Keratinocyte (primary cell): ENCODE data around the gene APCDD1. TPM values are rescaled to one million over a fixed set of nuclear protein-coding genes. Genes with fewer than 3 reads are reported as not detected.

Experiments
- DNase-seq: peaks from one replicate; pipeline ENCODE4 v3.0.0-alpha.2; 2011; ENCODE audit warnings: low read depth, missing footprints, low spot score
- FAIRE-seq: peaks from 2 replicates; lab custom pipeline; 2011; peaks lifted over from hg19 to GRCh38; lab: Jason Lieb, UNC
- H2AFZ ChIP-seq: 2 replicates; pipeline ENCODE4 v1.6.0; 2012; ENCODE audit warnings: low read length, control low read depth, inconsistent platforms; ENCODE audit not compliant: control insufficient read depth
- H3K27ac ChIP-seq: 2 replicates; pipeline ENCODE4 v1.5.1; 2011; ENCODE audit warnings: low read length; ENCODE audit not compliant: control insufficient read depth, insufficient read depth
- H3K27me3 ChIP-seq: 3 replicates; pipeline ENCODE4 v1.6.0; 2011; ENCODE audit warnings: low read length; ENCODE audit not compliant: control insufficient read depth, insufficient read depth; ENCODE audit errors: extremely low read depth
- H3K36me3 ChIP-seq, 2 experiments: 2 replicates in 1 of 2; 3 replicates in 1 of 2; pipeline ENCODE4 v1.5.1; 2011; ENCODE audit warnings: low read length in 2 of 2, mild to moderate bottlenecking in 1 of 2; ENCODE audit not compliant: control insufficient read depth in 2 of 2, insufficient read depth in 2 of 2; ENCODE audit errors: extremely low read depth in 1 of 2
- H3K4me1 ChIP-seq: 3 replicates; pipeline ENCODE4 v1.5.1; 2011; ENCODE audit warnings: low read length; ENCODE audit not compliant: control insufficient read depth, insufficient read depth; ENCODE audit errors: extremely low read depth
- H3K4me2 ChIP-seq: 3 replicates; pipeline ENCODE4 v1.6.0; 2011; ENCODE audit warnings: low read depth, low read length; ENCODE audit not compliant: control insufficient read depth, insufficient read depth; ENCODE audit errors: extremely low read depth
- H3K4me3 ChIP-seq, 3 experiments: fragments of 200-600 bp in 1 of 3; sonication (generic) in 1 of 3; 2 replicates in 2 of 3; 3 replicates in 1 of 3; pipeline ENCODE4 v1.5.1; 2011 to 2016; ENCODE audit warnings: low read length in 3 of 3, mild to moderate bottlenecking in 3 of 3, control low read depth in 2 of 3, inconsistent platforms in 1 of 3, low read depth in 1 of 3, mixed read lengths in 1 of 3, mixed run types in 1 of 3, moderate library complexity in 1 of 3; ENCODE audit not compliant: control insufficient read depth in 2 of 3, insufficient read depth in 2 of 3; ENCODE audit errors: extremely low read depth in 1 of 3
- H3K79me2 ChIP-seq: 2 replicates; pipeline ENCODE4 v1.6.0; 2012; ENCODE audit warnings: low read length; ENCODE audit not compliant: control insufficient read depth, insufficient read depth
- H3K9ac ChIP-seq: 3 replicates; pipeline ENCODE4 v1.6.0; 2011; ENCODE audit warnings: low read length; ENCODE audit not compliant: control insufficient read depth, insufficient read depth; ENCODE audit errors: extremely low read depth
- H3K9me1 ChIP-seq: 3 replicates; pipeline ENCODE4 v1.6.0; 2011; ENCODE audit warnings: low read length; ENCODE audit not compliant: control insufficient read depth, insufficient read depth; ENCODE audit errors: extremely low read depth
- H3K9me3 ChIP-seq: 2 replicates; pipeline ENCODE4 v1.5.1; 2012; ENCODE audit warnings: low read depth, low read length; ENCODE audit not compliant: control insufficient read depth
- H4K20me1 ChIP-seq: 3 replicates; pipeline ENCODE4 v1.6.0; 2011; ENCODE audit warnings: low read length; ENCODE audit not compliant: control insufficient read depth, insufficient read depth; ENCODE audit errors: extremely low read depth
- EZH2 ChIP-seq: IDR thresholded peaks from one replicate; pipeline ENCODE4 v1.6.1; 2012; ENCODE audit warnings: inconsistent platforms, mild to moderate bottlenecking, low read length, moderate library complexity
- dilution Hi-C: fragments of 300-500 bp; cut with MboI; formaldehyde crosslinking; loops from one replicate; pipeline ENCODE4 v1.7.0; 2020; ENCODE audit warnings: low sequenced_read_pairs; ENCODE audit not compliant: extremely low pct_ligation_motif_present
- polyA plus RNA-seq, 5 experiments: library from polyadenylated mRNA; depleted of rRNA in 3 of 5; stranded (reverse) in 3 of 5; stranded (forward) in 1 of 5; unstranded in 1 of 5; fragments of >200 nt; gene quantifications; 1 replicate in 1 of 5; 2 replicates in 3 of 5; 3 replicates in 1 of 5; pipeline versions ENCODE4 v1.2.1 to v1.2.3, GENCODE V29; 2011 to 2012; ENCODE audit warnings: missing spikeins in 2 of 5, low read depth in 1 of 5, low replicate concordance in 1 of 5
- TF ChIP-seq, protein P1 (sequence below), 3 experiments: IDR thresholded peaks in 1 of 3; conservative IDR thresholded peaks in 1 of 3; optimal IDR thresholded peaks in 1 of 3; 2 replicates in 2 of 3; 3 replicates in 1 of 3; pipeline versions ENCODE3 to v1.5.1; 2011; ENCODE audit warnings: low read length in 3 of 3, mild to moderate bottlenecking in 3 of 3, moderate library complexity in 2 of 3, control low read depth in 1 of 3, inconsistent platforms in 1 of 3; ENCODE audit not compliant: insufficient read depth in 2 of 3; ENCODE audit errors: extremely low read depth in 1 of 3

The APCDD1 gene
- polyA plus RNA-seq, 1 donor (not counting 4 experiments of a cell fraction or from before 2014, with no cell fraction given), result 8.5 TPM

GRCh38 chr18:10409041-10409440 is 45.4 kb upstream of the APCDD1 start:
- TF ChIP-seq, protein P1, sequence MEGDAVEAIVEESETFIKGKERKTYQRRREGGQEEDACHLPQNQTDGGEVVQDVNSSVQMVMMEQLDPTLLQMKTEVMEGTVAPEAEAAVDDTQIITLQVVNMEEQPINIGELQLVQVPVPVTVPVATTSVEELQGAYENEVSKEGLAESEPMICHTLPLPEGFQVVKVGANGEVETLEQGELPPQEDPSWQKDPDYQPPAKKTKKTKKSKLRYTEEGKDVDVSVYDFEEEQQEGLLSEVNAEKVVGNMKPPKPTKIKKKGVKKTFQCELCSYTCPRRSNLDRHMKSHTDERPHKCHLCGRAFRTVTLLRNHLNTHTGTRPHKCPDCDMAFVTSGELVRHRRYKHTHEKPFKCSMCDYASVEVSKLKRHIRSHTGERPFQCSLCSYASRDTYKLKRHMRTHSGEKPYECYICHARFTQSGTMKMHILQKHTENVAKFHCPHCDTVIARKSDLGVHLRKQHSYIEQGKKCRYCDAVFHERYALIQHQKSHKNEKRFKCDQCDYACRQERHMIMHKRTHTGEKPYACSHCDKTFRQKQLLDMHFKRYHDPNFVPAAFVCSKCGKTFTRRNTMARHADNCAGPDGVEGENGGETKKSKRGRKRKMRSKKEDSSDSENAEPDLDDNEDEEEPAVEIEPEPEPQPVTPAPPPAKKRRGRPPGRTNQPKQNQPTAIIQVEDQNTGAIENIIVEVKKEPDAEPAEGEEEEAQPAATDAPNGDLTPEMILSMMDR (optimal IDR thresholded peaks at IDR 0.05 in 1 of 3, IDR thresholded peaks at IDR 0.05 in 1 of 3, conservative IDR thresholded peaks at IDR 0.05 in 1 of 3; ENCODE audit: extremely low read depth in 1 of 3, insufficient read depth in 2 of 3, low read length in 3 of 3), result no peak
- no peak for TF ChIP-seq EZH2
- dilution Hi-C loops, result no loop called here
- H3K9me1 ChIP-seq, result no peaks in the 10 kb centered on the region
- H3K36me3 ChIP-seq, result no peaks in the 10 kb centered on the region
- H3K4me3 ChIP-seq, result no peak overlapping the region
- FAIRE-seq (no peak), DNase-seq (no peak)
- no peak overlapping the region for H3K9ac ChIP-seq
- no peak overlapping the region for H2AFZ ChIP-seq
- H3K27ac ChIP-seq, result no peak overlapping the region
- no peaks in the 10 kb centered on the region for H3K27me3 ChIP-seq
- H3K79me2 ChIP-seq, result no peaks in the 10 kb centered on the region
- peaks cover 48% of the 10 kb centered on the region for H3K4me1 ChIP-seq
- H3K9me3 ChIP-seq, result no peaks in the 10 kb centered on the region
- H4K20me1 ChIP-seq, result no peaks in the 10 kb centered on the region
- no peak overlapping the region for H3K4me2 ChIP-seq

DNA sequence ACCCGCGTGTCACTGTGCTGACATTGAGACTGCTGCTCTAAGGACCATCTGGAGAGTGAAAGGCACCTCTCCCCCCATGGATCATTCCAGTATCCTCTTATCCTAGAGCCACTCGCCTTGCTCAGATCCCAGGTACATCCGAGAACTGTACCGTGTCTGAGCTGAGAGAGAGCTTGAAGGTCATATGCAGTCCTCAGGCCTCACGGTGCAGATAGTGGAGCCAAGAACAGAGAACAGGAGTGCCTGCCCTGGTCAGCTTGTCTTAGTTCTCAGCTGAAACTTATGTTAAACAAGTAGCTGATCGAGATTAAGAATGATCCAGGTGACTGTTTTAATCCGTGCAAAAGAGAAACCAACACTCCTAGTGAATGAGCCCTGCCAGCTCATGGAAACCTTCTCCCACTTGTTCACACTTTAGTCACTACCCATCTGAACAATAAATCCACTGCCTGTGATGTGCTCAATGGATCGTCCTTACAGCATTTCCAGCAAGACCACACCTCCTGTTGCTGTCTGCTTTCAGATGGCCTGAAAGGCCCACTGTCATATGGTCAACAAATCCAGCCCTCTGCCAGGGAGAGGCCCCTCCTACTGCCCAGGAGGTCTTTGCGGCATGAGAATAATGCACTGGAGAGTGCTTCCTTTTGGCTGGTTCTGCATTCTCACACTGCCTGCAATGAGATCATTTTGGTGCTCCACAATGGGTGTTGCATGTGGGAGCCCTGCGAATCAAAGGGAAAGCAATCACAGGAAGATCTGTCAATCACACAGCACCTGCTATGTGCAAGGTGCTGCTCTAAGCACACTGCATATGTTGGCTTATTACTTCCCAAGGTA is 43.7 kb upstream of the APCDD1 start:
- FAIRE-seq, result peak; percentile 77
- H3K9ac ChIP-seq, result no peak overlapping the region
- H3K27ac ChIP-seq, result peak overlapping the region; percentile 27
- no peak for DNase-seq
- H3K4me3 ChIP-seq, result no peak overlapping the region
- H2AFZ ChIP-seq, result peak overlapping the region; percentile 23
- no peaks in the 10 kb centered on the region for H3K36me3 ChIP-seq
- peak overlapping the region; percentile 35 for H3K4me2 ChIP-seq
- H3K79me2 ChIP-seq, result no peaks in the 10 kb centered on the region
- no peaks in the 10 kb centered on the region for H4K20me1 ChIP-seq
- no peaks in the 10 kb centered on the region for H3K9me1 ChIP-seq
- TF ChIP-seq, protein P1 (optimal IDR thresholded peaks at IDR 0.05 in 1 of 3, IDR thresholded peaks at IDR 0.05 in 1 of 3, conservative IDR thresholded peaks at IDR 0.05 in 1 of 3; ENCODE audit: extremely low read depth in 1 of 3, insufficient read depth in 2 of 3, low read length in 3 of 3), result no peak
- no peak for TF ChIP-seq EZH2
- dilution Hi-C loops, result no loop called here
- peaks cover 3% of the 10 kb centered on the region for H3K9me3 ChIP-seq
- peaks cover 48% of the 10 kb centered on the region for H3K4me1 ChIP-seq
- no peaks in the 10 kb centered on the region for H3K27me3 ChIP-seq
